Caco-2 (cell line): Measurements from ENCODE around the gene CRYM. TPM values are rescaled to one million over a fixed set of nuclear protein-coding genes. Genes with fewer than 3 reads are reported as not detected.

Experiments used
- BruUV-seq: library from RNA; stranded (reverse); fragments of 400-500 nt; replicated peaks from 2 replicates; lab custom pipeline; 2021; lab: Mats Ljungman, UMichigan
- CTCF ChIA-PET: fragments of 300-600 bp; sonication (Branson Sonifier 250); formaldehyde crosslinking; loops from one replicate; lab custom pipeline; 2022; ENCODE audit warnings: antibody characterized with exemption; lab: Charles Lee
- POLR2A ChIA-PET: fragments of 300-600 bp; sonication (Branson Sonifier 250); formaldehyde crosslinking; loops from one replicate; lab custom pipeline; 2022; ENCODE audit warnings: antibody characterized with exemption; lab: Charles Lee
- DNase-seq, 2 experiments: peaks; one replicate each; pipeline versions ENCODE4 v3.0.0 to v3.0.0-alpha.2; 2020 to 2022
- H3K27me3 ChIP-seq: replicated peaks from 2 replicates; pipeline ENCODE4 v1.6.0; 2011; ENCODE audit warnings: low read length; ENCODE audit not compliant: control insufficient read depth, insufficient read depth
- H3K36me3 ChIP-seq: 2 replicates; pipeline ENCODE4 v1.5.1; 2011; ENCODE audit warnings: low read length; ENCODE audit not compliant: control insufficient read depth, insufficient read depth
- H3K4me1 ChIP-seq: fragments of 250-450 bp; sonication (Bioruptor Pico); 2 replicates; pipeline ENCODE4 v1.5.1; 2020; ENCODE audit warnings: mild to moderate bottlenecking
- H3K4me3 ChIP-seq: 2 replicates; pipeline ENCODE4 v1.5.1; 2011; ENCODE audit warnings: low read depth, mild to moderate bottlenecking, control low read depth, low read length
- H3K9me3 ChIP-seq: fragments of 250-450 bp; sonication (Bioruptor Pico); 2 replicates; pipeline ENCODE4 v1.5.1; 2020; ENCODE audit warnings: mild to moderate bottlenecking, moderate library complexity
- H3K27ac Mint-ChIP-seq: one replicate; pipeline ENCODE4 v1.8.0; 2022; ENCODE audit warnings: mixed read lengths; ENCODE audit not compliant: unreplicated experiment
- H3K27me3 Mint-ChIP-seq: one replicate; pipeline ENCODE4 v1.8.0; 2022; ENCODE audit warnings: mixed read lengths; ENCODE audit not compliant: insufficient read depth, unreplicated experiment
- H3K36me3 Mint-ChIP-seq: one replicate; pipeline ENCODE4 v1.8.0; 2022; ENCODE audit warnings: mild to moderate bottlenecking, mixed read lengths; ENCODE audit not compliant: insufficient read depth, unreplicated experiment
- H3K4me1 Mint-ChIP-seq: one replicate; pipeline ENCODE4 v1.8.0; 2022; ENCODE audit warnings: low read depth, mixed read lengths; ENCODE audit not compliant: unreplicated experiment
- H3K4me3 Mint-ChIP-seq: one replicate; pipeline ENCODE4 v1.8.0; 2022; ENCODE audit warnings: mild to moderate bottlenecking, moderate library complexity, mixed read lengths; ENCODE audit not compliant: unreplicated experiment
- H3K9me3 Mint-ChIP-seq: one replicate; pipeline ENCODE4 v1.8.0; 2022; ENCODE audit warnings: mixed read lengths; ENCODE audit not compliant: unreplicated experiment
- CTCF ChIP-seq, 2 experiments: fragments of 200-600 bp in 1 of 2; IDR thresholded peaks; 1 replicate in 1 of 2; 2 replicates in 1 of 2; pipeline versions ENCODE4 v1.5.1 to v1.8.0; 2011 to 2022; ENCODE audit warnings: antibody characterized with exemption in 1 of 2, control low read depth in 1 of 2, inconsistent platforms in 1 of 2, low read depth in 1 of 2, low read length in 1 of 2, mild to moderate bottlenecking in 1 of 2, moderate library complexity in 1 of 2; ENCODE audit not compliant: insufficient read depth in 1 of 2, severe bottlenecking in 1 of 2, unreplicated experiment in 1 of 2
- intact Hi-C: fragments of 100-400 bp; cut with micrococcal nuclease; formaldehyde crosslinking; loops from one replicate; pipeline ENCODE4 v1.10.0; 2022; ENCODE audit not compliant: unreplicated experiment
- total RNA-seq: library from RNA; stranded (reverse); gene quantifications from 2 replicates; pipeline ENCODE4 v1.2.3, GENCODE V29; 2022

CRYM gene
- total RNA-seq, 1 experiment from 2014 or later: not detected

GRCh38 chr16:21217121-21217520 lies 61.0 kb downstream of the CRYM start:
- ChIA-PET POLR2A (no interaction called here), CTCF (interaction anchor here (1.0 kb wide), 1 partner anchor 83 kb away, joined by 4 read pairs; no protein-coding TSS in a partner anchor)
- BruUV-seq: no TSS peak

GRCh38 chr16:21214086-21214485 lies 64.0 kb downstream of the CRYM start:
- Histone ChIP-seq H3K36me3 (no peaks in the 10 kb centered on the region), H3K4me3 (no peak overlapping the region), H3K27me3 (no peaks in the 10 kb centered on the region), H3K4me1 (no peaks in the 10 kb centered on the region), H3K9me3 (no peaks in the 10 kb centered on the region)
- H3K4me1 Mint-ChIP-seq: no peaks in the 10 kb centered on the region
- BruUV-seq: no TSS peak
- ChIA-PET CTCF (no interaction called here), POLR2A (no interaction called here)
- H3K9me3 Mint-ChIP-seq: no peaks in the 10 kb centered on the region
- no peak for DNase-seq
- no peaks in the 10 kb centered on the region for H3K36me3 Mint-ChIP-seq
- no peak for TF ChIP-seq CTCF (IDR thresholded peaks at IDR 0.05; ENCODE audit: insufficient read depth in 1 of 2, low read depth in 1 of 2, low read length in 1 of 2, severe bottlenecking in 1 of 2, unreplicated experiment in 1 of 2)
- H3K4me3 Mint-ChIP-seq: no peak overlapping the region
- no peak overlapping the region for H3K27ac Mint-ChIP-seq
- intact Hi-C loops: no loop called here
- no peaks in the 10 kb centered on the region for H3K27me3 Mint-ChIP-seq

More at GRCh38 chr16:21217121-21217520, 61.0 kb downstream of the CRYM start:
- Histone ChIP-seq H3K4me1 (peaks cover 8% of the 10 kb centered on the region), H3K9me3 (no peaks in the 10 kb centered on the region), H3K36me3 (no peaks in the 10 kb centered on the region), H3K27me3 (no peaks in the 10 kb centered on the region), H3K4me3 (no peak overlapping the region)
- Mint-ChIP-seq H3K27me3 (no peaks in the 10 kb centered on the region), H3K4me3 (no peak overlapping the region), H3K27ac (no peak overlapping the region), H3K36me3 (no peaks in the 10 kb centered on the region), H3K4me1 (peaks cover 11% of the 10 kb centered on the region), H3K9me3 (no peaks in the 10 kb centered on the region)
- TF ChIP-seq CTCF (IDR thresholded peaks at IDR 0.05; ENCODE audit: insufficient read depth in 1 of 2, low read depth in 1 of 2, low read length in 1 of 2, severe bottlenecking in 1 of 2, unreplicated experiment in 1 of 2): no peak
- intact Hi-C loops: no loop called here
- DNase-seq: no peak

GRCh38 chr16:21211486-21211885 lies 66.6 kb downstream of the CRYM start, which contains the start of gene ZP2:
ZP2 (minus strand) TSS chr16:21211574; CDS start chr16:21211547, 27 bp downstream.
- no peaks in the 10 kb centered on the region for H3K9me3 ChIP-seq
- Mint-ChIP-seq H3K36me3 (no peaks in the 10 kb centered on the region), H3K9me3 (no peaks in the 10 kb centered on the region), H3K27ac (no peak within 1 kb of the TSS), H3K4me3 (no peak within 1 kb of the TSS), H3K4me1 (no peaks in the 10 kb centered on the region), H3K27me3 (no peaks in the 10 kb centered on the region)
- no TSS peak for BruUV-seq
- ChIA-PET POLR2A (no interaction called here), CTCF (no interaction called here)
- H3K4me3 ChIP-seq: no peak within 1 kb of the TSS
- H3K36me3 ChIP-seq: no peaks in the 10 kb centered on the region
- intact Hi-C loops: no loop called here
- no peak for TF ChIP-seq CTCF (IDR thresholded peaks at IDR 0.05; ENCODE audit: insufficient read depth in 1 of 2, low read depth in 1 of 2, low read length in 1 of 2, severe bottlenecking in 1 of 2, unreplicated experiment in 1 of 2)
- no peaks in the 10 kb centered on the region for H3K27me3 ChIP-seq
- DNase-seq: no peak
- H3K4me1 ChIP-seq: no peaks in the 10 kb centered on the region

Other genes with a start within 250 kb of the CRYM start
- 4.3 and 4.4 TPM in 2 replicates for gene DNAH3, start 127.4 kb downstream of the CRYM start, total RNA-seq
- gene LDAF1, start 119.6 kb downstream of the CRYM start, total RNA-seq: 12.9 and 16.7 TPM in 2 replicates
- not detected in 2 replicates for gene ZP2, start 66.7 kb downstream of the CRYM start, total RNA-seq
- 3.5 and 4.8 TPM in 2 replicates for gene ANKS4B, start 44.6 kb downstream of the CRYM start, total RNA-seq